H54 (cell line): Measurements from ENCODE around the gene PRELID3B.

Experiments used
- DNase-seq: peaks from one replicate; pipeline ENCODE4 v3.0.0; 2011; ENCODE audit warnings: low spot score, mixed read lengths; ENCODE audit not compliant: insufficient read length
- FAIRE-seq: peaks from 3 replicates; lab custom pipeline; 2011; peaks lifted over from hg19 to GRCh38; lab: Jason Lieb, UNC
- POLR2A ChIP-seq: IDR thresholded peaks from 2 replicates; pipeline ENCODE4 v1.6.1; 2011; ENCODE audit warnings: low read depth, mild to moderate bottlenecking, low read length

PRELID3B gene

GRCh38 chr20:58986286-58986967 is 56.2 kb downstream of the PRELID3B start:
- FAIRE-seq (no peak), DNase-seq (no peak)
- TF ChIP-seq POLR2A = no peak

GRCh38 chr20:58985656-58986055 is 56.9 kb downstream of the PRELID3B start:
- no peak for DNase-seq
- no peak for FAIRE-seq
- TF ChIP-seq POLR2A = no peak

- no peak for DNase-seq
- FAIRE-seq = no peak
- no peak for TF ChIP-seq POLR2A
Measured at GRCh38 chr20:58984691-58985090, 57.9 kb downstream of the PRELID3B start.
